ENCODE measurements around the gene DOK4.
"Not testable (repeated sequence)": the region's sequence is repeated elsewhere in the genome, so short reads cannot be mapped to it uniquely, and the experiment has no call there.

The DOK4 gene

DNA sequence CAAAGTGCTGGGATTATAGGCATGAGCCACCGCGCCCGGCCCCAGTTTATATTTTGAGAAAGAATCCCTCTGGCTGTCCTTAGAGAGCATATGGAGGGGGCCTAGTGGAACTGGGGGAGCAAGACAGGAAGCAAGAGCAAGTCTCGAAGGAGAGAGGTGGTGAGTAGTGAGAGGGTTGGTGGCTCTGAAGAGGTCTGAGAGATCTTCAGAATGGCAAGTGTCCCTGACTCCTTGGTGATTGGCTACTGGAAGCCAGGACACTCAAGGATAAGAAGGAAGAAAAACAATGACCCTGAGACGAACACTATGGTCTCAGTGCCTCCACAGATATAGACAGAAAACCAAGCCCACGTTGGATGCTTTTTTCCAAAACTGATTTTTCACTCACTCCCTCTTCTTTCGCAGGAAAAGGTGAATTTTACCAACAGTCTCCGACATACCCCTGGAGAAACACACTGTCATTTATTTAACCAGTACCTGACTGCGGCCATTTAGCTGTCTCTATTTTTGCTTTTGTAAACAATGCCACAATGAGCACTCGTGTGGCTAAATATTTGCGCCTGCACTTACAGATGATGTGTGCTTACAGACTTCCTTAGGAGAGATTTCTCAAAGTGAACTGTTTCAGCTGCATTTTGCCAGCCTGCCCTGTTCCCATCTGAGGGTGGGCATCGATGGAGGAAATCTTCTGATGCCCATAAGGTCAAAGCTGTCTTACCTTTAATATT lies 15.9 kb upstream of the DOK4 start:
- no peak for DNase-seq (ENCODE audit: low read depth)

DNA sequence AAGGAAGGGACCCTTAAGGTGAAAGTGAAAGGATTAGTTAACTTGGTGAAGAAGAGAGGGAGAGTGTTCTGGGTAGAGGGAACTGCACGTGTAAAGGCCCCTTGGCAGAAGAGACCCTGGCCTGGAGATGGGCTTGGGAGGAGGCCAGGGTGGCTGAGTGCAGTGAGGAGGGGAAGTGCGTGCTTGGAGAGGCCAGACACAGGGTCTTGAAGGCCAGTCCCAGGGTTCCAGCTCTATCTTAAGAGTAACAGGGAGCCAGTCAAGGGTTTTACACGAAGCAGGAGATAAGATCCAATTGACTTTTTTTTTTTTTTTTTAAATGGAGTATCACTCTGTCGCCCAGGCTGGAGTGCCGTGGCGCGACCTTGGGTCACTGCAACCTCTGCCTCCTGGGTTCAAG lies 15.2 kb upstream of the DOK4 start:
- no peak for DNase-seq (ENCODE audit: low read depth)

DNA sequence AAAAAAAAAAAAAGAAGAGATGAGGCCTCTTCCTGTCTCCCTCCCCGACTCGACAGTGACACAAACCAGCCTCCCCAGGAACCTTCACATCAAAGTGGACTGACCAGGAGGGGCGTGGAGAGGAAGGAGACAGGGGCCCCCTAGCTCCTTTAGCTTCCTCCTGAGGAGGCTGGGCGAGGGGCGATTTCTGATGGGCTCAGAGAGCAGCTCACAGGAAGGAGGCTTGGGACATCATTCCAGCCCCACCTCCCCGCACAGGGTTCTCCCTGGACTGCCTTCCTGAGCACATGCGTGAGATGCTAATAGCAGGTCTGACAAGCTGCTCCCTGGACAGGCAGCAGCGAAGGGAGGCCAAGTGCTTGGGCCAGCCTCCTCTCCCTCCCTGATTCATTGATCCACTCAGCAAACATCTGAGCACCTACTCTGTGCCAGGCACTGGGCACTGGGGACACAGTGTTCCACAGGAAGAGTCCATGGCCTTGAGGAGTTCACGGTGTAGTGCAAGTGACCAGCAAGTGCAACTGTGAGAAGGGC lies 14.4 kb upstream of the DOK4 start:
- DNase-seq (ENCODE audit: low read depth) = no peak

DNA sequence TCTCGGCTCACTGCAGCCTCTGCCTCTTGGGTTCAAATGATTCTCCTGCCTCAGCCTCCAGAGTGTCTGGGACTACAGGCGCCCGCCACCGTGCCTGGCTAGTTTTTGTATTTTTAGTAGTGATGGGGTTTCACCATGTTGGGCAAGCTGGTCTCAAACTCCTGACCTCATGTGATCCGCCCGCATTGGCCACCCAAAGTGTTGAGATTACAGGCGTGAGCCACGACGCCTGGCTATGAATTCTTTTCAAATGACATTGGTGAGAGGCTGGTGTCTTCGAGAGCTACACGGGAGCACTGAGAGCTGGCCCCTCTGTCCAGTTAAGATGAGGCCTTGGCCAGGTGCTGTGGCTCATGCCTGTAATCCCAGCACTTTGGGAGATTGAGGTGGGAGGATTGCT lies 13.6 kb upstream of the DOK4 start:
- not testable (repeated sequence) for DNase-seq (ENCODE audit: low read depth)

DNA sequence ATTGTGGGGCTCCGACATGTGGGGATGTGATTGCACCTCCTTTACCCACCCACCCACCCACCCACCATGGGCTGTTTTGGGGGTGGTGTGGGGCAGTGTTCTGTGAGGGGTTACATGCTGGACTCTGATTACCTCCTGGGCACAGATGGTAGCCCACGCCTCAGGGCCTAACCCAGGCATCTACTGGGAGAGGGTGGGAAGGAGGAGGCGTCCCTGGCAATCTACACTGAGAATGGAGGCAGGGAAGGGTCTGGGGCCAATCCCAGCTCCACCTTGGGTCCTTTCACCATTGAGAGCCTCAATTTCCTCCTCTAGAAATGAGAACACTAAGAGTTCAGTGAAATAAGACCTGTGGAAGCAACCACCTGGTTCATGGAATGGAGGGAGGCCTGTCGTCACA lies 11.7 kb upstream of the DOK4 start:
- DNase-seq (ENCODE audit: low read depth) = no peak

DNA sequence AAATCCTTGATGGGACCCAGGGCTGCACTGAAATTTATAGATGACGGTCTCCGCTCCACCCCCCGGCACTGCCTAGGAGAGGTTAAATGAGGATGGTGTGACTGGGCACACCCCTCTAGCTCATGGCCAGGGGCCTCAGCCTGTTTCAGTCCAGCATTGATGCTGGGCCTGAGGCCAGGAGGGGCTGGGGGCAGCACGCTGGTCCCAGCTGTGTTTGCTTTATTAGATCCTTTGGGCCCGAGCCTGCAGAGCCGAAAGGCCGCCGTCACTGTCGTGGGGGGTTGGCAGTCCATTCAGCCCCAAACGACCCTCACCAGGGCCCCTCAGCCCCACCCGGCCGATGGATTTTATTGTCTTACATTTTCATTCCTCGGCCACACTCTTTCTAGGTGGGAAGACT lies 10.8 kb upstream of the DOK4 start:
- DNase-seq (ENCODE audit: low read depth) = no peak

DNA sequence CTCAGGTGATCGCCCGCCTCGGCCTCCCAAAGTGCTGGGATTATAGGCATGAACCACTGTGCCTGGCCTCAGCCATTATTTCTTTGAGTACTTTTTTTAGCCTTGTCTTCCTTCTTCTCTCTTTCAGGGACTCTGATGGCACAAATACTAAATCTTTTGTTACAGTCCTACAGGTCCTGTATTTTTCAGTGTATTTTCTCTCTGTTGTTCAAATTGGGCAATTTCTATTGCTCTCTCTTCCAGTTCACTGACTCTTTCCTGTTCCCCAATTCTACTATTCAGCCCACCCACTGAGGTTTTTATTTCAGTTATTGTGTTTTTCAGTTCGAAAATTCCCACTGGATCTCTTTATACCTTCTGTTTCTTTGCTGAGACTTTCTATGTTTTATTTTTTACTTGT lies 7.5 kb upstream of the DOK4 start:
- no peak for DNase-seq (ENCODE audit: low read depth)

DNA sequence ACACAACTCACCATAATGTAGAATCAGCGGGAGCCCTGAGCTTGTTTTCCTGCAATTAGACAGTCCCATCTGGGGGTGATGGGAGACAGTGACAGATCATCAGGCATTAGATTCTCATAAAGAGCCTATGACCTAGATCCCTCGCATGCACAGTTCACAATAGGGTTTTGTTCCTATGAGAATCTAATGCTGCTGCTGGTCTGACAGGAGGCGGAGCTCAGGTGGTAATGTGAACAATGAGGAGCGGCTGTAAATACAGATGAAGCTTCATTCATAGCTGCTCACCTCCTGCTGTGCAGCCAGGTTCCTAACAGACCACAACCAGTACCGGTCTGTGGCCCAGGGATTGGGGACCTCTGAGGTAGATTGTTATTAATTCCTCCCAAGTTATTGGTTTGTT lies 2.9 kb upstream of the DOK4 start:
- no peak for DNase-seq (ENCODE audit: low read depth)

DNA sequence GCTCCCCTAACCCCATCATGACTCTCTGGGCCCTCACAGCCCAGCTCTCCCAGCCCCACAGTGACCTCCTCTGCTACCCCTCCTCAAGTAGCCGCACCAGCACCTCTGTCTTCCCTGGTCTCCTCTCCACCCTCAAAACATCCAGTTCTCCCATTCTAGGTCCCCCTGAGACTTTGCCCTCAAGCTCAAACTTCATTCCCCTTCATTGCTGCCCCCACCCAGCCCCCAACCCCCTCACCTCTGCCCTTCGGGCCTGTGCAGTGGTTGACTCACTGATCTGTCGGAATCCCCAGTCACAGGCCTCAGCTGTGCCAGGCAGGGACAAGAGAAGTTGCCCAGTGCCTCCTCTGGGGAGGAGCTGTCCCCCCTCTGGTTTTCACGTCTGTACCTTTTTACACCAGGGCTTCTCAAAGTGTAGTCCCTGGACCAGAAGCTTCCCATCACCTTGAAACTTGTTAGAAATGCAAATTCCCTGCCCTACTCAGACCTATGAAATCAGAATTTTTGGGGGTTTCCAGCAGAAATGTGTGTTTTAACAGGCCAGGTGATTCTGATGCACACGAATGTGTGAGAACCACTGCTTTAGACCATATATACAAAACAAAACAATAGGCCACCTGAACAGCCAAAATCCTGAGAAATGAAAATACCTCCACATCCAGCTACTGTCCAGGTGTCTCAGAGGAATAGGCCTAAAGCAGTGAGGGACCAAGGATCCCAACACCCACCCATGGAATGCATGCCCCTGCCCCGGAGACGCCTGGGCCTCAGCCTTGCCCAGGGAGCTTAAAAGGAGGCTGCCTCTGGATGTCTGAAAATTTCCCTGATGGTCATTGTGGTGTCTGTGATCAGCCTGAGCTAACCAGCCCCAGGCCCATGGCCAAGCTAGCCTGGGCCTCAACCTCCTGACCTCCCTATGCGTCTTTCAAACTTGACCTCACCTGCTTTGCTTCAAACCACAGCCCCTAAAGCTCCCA lies 853 bp upstream of the DOK4 start:
- no peak for DNase-seq (ENCODE audit: low read depth)

DNA sequence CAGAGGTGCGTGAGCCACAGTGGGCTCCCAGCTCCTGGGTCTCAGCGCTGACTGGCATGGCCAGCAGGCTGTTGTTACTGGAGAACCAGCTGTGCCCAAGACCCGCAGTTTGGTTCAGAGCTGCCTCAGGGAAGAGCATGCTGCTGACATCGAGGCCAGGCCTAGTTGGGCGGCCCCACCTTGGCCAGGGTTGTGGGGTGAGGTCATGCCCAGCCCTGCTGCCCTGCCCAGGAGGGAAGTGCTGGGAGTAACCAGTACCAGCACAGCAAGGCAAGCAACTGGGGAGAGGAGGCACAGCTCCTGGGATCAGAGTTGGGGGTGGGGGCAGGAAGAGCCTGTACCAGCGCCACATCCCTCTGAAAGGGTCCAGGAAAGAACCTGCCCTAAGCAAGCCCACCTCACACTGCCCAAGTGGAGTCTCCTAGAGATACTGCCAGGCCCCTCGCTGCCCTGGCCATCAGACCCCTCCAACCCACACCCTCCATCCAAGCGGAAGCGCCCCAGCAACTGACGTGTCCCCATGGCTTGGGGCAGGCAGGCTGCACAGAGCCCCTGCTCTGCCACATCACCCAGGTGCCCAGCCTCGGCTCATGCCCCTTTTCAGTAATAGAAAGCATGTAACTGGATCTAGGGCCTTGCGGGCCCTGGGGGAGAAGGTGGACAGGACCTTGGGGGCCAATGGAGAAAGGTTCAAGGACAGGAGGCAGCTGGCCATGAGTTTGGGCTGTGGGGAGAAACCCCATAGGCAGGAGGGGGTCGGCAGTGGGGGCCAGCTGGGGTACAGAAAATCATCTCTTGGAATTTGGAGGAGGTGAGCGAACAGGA lies 990 bp downstream of the DOK4 start:
- no peak for DNase-seq (ENCODE audit: low read depth)

DNA sequence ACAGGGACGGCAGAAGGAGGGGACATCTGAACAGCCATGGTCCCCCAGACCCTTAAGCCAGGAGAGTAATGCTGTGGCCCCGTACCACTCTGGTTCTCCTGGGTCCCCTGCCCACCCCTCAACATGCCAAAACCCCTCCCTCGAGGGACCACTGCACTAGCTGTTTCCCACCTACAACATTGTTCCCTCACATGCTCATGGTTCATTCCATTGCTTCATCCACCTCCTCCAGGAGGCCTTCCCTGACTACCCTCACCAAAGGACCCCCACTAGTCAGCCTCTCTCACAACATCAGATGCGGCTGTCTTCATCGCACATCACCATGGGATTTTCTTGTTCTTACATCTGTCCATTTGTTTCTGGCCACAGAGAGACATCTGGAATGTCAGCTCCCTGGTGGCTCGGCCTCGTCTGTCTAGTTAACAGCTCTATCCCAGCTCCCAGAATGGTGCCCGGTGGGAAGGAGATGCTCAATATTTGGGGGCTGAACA lies 1.7 kb downstream of the DOK4 start:
- DNase-seq (ENCODE audit: low read depth) = no peak

DNA sequence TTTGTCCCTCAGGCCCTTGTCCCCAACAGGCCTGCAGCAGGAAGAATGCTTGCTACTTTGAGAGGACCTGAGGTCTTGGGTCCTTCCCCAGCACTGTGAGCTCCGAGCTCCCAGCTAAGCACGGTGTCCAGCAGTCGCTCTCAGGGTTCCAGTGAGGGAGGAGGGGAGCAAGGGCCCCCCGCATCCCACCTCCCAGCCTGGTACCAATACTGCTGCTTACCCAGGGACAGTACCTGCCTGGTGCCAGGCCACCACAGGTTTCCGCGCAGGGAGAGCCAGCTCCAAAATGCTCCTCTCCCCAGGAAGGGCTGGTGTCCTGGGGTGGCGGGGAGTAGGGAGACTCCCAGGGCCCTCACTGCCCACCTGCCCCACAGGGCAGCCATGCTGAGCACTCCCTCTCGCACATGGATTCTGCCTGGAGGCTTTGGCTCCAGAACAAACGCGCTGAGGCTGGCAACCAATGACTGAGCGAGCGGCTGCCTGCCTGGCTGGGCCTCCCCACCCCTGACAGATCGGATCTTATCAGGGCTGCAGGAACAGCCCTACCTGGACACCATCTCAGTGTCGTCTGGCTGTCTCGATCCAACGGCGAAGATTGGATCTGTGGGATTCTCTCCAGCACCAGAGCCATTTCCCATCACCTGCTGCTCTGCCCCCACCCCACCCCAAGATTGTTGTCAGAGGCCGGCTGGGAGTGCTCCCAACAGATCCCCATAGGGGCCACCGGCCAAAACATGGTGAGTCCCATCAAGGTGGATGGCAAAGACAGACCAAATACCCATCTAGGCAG lies 2.4 kb downstream of the DOK4 start:
- no peak for DNase-seq (ENCODE audit: low read depth)

DNA sequence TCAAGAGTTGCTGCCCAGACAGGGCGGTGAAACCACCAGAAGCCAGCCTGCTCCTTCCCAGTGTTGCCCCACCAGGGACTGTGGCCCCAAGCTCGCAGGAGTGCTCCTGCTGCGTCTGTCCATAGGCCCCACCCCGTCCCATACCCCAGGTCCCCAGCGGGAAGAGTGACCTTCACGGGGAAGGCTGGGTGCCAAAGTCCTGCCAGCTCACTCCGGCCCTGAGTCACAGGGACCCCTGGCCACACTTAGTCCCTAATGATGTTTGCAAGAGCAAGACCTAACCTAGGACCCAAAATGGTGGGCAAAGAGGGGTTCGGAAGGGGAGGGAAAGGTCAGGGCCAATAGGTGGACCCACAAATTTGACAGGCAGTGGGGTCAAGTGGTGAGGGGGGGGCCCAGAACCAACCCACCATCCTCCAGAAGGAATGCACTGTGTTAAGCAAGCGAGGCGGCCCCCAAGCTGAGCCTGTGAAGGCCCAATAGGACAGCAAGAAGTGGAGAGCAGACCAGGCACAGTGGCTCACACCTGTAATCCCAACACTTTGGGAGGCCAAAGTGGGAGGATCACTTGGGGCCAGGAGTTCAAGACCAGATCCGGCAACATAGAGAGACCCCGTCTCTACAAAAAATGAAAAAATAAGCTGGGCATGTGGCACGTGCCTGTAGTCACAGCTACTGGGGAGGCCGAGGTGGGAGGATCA lies 3.3 kb downstream of the DOK4 start:
- no peak for DNase-seq (ENCODE audit: low read depth)

DNA sequence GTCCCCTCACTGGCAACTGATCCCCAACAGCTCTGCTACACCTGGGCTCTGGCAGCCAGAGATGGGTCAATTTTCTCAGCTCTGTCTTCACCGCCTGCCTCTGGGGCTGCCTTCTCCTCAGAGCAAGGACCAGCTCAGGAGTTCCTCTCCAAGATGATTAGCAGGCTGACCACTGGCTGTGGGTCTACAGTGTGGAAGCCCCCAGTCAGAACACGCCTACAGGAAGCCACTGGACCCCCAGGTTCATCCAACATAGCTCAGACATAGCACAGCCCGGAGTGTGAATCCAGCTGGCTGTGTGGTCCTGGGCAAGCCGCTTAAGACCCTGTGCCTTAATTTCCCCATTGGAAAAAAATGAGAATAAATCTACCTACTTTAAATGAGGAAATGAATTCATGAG lies 4.9 kb downstream of the DOK4 start:
- DNase-seq (ENCODE audit: low read depth) = no peak

DNA sequence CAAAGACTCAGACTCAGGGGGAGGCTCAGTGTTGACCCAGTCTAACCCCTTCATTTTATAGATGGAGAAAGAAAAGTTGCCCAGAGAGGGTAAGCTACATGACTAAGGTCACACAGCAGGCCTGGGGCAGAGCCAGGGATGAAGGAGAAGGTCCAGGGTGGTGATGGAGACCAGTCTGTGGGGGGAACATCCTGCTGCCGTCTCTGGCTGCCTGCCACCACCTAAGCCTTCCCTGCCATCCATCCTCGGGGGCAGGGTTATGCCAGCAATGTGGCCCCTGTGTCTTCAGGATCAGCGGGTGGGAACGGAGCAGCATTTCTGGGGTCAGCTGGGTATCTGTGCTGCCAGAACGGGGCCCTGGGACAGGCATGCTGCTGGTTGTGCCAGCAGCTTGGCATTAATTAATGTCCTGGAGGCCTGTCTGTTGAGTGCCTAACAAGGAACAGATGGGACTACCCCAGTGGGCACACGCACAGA lies 5.5 kb downstream of the DOK4 start:
- no peak for DNase-seq (ENCODE audit: low read depth)

DNA sequence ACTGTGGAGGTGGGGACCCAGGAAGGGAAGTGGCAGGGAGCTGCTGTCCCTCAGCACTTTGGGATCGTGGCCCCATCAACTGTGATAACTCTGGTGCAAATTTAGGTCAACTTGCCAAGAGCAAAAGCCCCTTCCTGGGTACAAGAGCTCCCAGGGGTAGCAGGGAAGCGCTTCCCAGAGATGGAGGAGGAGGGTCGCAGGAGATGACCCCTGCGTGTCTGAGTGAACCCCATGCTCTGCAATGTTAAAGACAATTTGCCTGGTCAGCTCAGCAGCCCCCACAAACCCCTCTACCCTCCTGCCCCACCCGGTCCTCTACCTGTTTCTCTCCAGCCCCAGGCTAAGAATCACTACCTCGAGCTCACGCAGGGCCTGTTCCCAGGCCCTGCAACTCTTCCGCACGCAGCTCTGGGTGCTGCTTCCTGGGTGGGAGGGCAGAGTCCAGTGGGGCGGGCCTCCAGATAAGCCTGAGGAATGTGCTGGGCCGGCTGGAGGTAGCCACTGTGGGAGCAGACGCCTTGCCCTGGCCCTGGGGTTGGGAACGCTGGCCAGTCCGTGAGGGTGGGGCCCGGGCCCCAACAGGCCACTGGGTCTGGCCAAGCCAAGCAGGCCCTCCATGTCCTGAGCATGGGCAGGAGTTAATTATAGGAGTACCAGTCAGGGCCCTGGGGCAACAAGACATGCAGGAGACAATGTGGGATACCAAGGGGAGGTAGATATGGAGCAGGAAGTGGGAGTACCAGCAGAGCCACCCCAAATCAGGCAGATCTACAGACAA lies 6.1 kb downstream of the DOK4 start:
- DNase-seq (ENCODE audit: low read depth) = no peak

DNA sequence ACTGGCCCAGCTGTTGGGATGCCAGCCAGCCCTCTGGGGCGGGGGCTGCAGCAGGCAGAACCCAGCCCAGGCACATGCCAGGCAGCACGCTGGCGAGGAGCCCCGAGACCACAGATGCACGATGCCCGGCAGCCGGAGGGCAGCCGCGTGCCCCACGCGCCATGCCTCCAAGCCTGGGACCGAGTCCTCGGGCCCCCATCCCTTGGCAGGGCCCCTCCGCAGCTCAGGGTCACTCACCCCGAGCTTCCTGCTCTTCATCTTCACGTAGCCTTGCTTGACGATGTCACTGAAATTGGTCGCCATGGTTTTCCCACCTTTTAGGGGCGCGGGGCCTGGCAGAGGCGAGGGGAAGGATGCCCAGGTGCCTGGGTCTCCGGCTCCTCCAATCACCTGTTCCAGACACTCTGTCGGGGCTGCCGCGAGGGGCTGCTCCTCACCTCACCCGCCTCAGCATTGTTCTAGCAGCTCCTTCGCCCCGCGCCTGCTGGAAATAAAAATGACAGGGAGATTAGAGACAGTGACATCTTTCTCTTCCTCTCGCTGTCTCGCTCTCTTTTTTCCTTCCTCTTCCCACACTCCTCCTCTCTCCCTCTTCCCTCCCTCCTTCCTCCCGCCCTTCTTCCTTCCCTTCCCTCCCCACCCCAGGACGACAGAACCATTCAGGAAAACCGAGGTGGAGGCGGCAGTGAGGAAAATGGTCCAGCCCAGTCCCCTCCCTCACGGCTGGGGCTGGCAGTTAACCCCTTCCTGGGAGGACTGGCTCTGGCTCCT lies 6.9 kb downstream of the DOK4 start:
- no peak for DNase-seq (ENCODE audit: low read depth)

DNA sequence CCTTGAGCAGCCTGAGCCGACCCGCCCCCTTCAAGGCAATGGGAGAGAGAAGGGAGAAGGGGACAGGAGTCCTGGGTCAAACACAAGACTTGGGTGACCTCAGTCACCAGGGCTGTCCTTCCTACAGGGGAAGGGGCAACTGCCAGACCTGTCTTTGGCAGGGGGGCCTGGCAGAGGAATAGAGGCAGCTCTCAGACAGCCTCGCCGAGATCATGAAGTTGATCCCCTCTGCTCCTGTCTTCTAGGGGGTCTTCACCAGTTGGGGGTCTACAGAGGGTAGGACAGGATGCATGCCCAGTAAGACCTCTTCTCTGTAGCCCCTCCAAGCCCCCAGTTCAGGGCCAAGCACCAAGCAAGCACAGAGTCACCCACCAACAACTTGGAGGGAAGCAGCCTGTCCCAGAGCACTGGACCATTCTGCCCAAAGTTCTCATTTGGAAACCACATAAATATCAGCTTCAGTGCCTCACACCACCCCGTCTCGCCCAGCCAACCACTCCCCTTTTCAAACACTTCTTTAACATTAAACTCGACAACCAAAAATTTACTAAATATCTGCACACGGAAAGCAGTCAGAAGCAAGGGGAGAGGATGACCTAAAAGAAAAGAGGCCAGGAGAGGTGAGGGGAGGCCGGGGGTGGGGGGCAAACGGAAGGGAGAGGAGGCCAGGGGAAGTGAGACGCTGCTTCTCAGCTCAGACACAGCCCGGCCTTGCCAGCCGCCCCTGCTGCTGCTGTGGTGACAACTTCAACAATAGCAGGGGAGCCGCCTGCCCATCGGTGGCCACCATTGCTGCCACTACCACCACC lies 7.7 kb downstream of the DOK4 start:
- no peak for DNase-seq (ENCODE audit: low read depth)
